ENCODE data around the gene SDK2.

Gene SDK2

GRCh38 chr17:73284906-73285602, 359.2 kb downstream of the SDK2 start:
- DNase-seq: no peak
- in situ Hi-C loops (cut with HindIII; ENCODE audit: low pct_ligation_motif_present, low pct_unique_long_range_greater_than_20kb, low sequenced_read_pairs): no loop called here
